Measurements from ENCODE around the gene C1orf185.
A peak's percentile ranks its signal among the peaks of the same experiment; 100 is the strongest.

Gene C1orf185

GRCh38 chr1:51190961-51191360, 88.9 kb downstream of the C1orf185 start:
- TF ChIP-seq CTCF (IDR thresholded peaks at IDR 0.05; ENCODE audit: control extremely low read depth, extremely low read depth, low read depth, missing control alignments): no peak
- DNase-seq (ENCODE audit: extremely low spot score): no peak
- POLR2A ChIA-PET: no interaction called here
- CTCF ChIA-PET: interaction anchor here (0.8 to 7.1 kb wide), 25 partner anchors 9 to 497 kb away, joined by 3 to 138 read pairs (median 5); no protein-coding TSS in a partner anchor

- ChIA-PET CTCF (interaction anchor here (0.6 to 7.1 kb wide), 22 partner anchors 9 to 417 kb away, joined by 3 to 138 read pairs (median 6); no protein-coding TSS in a partner anchor), POLR2A (no interaction called here)
- DNase-seq (ENCODE audit: extremely low spot score): peak; percentile 43
- TF ChIP-seq CTCF (IDR thresholded peaks at IDR 0.05; ENCODE audit: control extremely low read depth, extremely low read depth, low read depth, missing control alignments): peak; percentile 77
These were observed 90.3 kb downstream of the C1orf185 start for GRCh38 chr1:51192213-51192843.

DNA sequence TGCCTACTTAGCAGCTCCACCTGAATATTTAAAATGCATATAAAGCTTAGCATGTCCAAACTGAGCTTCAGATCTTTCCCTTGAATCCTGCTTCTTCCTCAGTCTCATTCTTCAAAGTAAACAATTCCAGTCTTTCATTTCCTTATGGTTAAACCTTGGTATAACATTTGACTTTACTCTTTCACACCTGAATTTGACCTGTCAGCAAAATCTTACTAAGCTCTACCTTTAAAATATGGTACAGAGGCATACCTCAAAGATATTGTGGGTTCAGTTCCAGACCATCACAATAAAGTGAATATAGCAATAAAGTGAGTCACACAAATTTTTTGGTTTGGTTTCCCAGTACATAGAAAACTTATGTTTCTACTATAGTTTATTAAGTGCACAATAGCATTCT, 91.5 kb downstream of the C1orf185 start:
- ChIA-PET CTCF (interaction anchor here (0.7 to 7.1 kb wide), 8 partner anchors 8 to 419 kb away, joined by 3 to 138 read pairs (median 7); no protein-coding TSS in a partner anchor), POLR2A (no interaction called here)
- TF ChIP-seq CTCF (IDR thresholded peaks at IDR 0.05; ENCODE audit: control extremely low read depth, extremely low read depth, low read depth, missing control alignments): no peak
- DNase-seq (ENCODE audit: extremely low spot score): no peak
